ENCODE measurements around the gene INPP4B. TPM values are rescaled to one million over a fixed set of nuclear protein-coding genes. Genes with fewer than 3 reads are reported as not detected.

The INPP4B gene
- polyA plus RNA-seq, 1 of the 3 experiments (the other 2 are of a cell fraction) = 0.08 TPM

DNA sequence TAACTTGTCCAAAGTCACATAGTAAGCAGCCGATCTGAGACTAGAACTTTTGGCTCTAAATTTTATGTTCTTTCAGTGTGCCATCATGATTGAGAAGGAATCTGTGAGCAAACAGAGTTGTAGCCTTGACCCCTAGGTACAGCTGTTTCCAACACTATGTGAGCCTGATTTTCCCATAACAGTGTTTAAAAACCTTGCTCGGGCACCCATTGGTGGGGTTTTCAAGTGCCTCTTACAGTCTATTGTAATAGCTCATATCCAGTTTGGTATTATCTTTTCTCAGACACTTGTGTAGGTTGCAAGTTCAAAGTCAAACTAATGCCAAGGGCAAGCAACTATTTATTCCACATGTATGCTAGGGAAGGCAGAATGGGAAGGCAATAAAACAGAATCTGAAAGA, 467.9 kb downstream of the INPP4B start:
- POLR2A ChIA-PET = no interaction called here
- no peak overlapping the region for H3K9ac ChIP-seq

More for the DNA sequence above, 467.9 kb downstream of the INPP4B start:
- no peaks in the 10 kb centered on the region for H3K27me3 ChIP-seq (ENCODE audit: insufficient read depth)
- no peaks in the 10 kb centered on the region for H3K36me3 ChIP-seq (replicated peaks in 1 of 2; ENCODE audit: control insufficient read depth in 1 of 2, insufficient read depth in 2 of 2, low read length in 1 of 2)
- CTCF ChIA-PET = interaction anchor here (0.6 to 2.2 kb wide), 5 partner anchors 11 to 83 kb away, joined by 3 to 6 read pairs (median 3); no protein-coding TSS in a partner anchor
- H3K79me2 ChIP-seq (ENCODE audit: insufficient read depth) = no peaks in the 10 kb centered on the region
- H3K4me3 ChIP-seq (ENCODE audit: low read depth in 2 of 2, low read length in 1 of 2) = no peak overlapping the region
- no peaks in the 10 kb centered on the region for H4K20me1 ChIP-seq (ENCODE audit: insufficient read depth)
- WGBS (ENCODE audit: low lambda C conversion rate) = 97% methylated on average over 2 of the region's 2 CpGs
- H3F3A ChIP-seq (replicated peaks; ENCODE audit: insufficient read depth) = peaks cover 20% of the 10 kb centered on the region
- peak overlapping the region; percentile 82 to 87; a peak in 2 of 4 replicates for H3K27ac ChIP-seq (ENCODE audit: low read depth in 2 of 2, low read length in 1 of 2)
- H3K9me2 ChIP-seq = no peaks in the 10 kb centered on the region
- no peak overlapping the region for H2AFZ ChIP-seq (ENCODE audit: low read depth)
- H3K4me1 ChIP-seq (ENCODE audit: control insufficient read depth in 1 of 2, insufficient read depth in 2 of 2, low read depth in 1 of 2, low read length in 1 of 2) = peaks cover 2 to 15% of the 10 kb centered on the region in 2 experiments
- H3K9me3 ChIP-seq = no peaks in the 10 kb centered on the region
- DNase-seq = no peak
- no peak for TF ChIP-seq NFIC (IDR thresholded peaks at IDR 0.05; ENCODE audit: borderline replicate concordance)
- TF ChIP-seq EP300 (IDR thresholded peaks at IDR 0.05; ENCODE audit: borderline replicate concordance in 1 of 2, low read depth in 1 of 2, low read length in 1 of 2) = no peak
- no peak for TF ChIP-seq GABPA (IDR thresholded peaks at IDR 0.05; ENCODE audit: low read depth)
- no peak for TF ChIP-seq ELF1 (IDR thresholded peaks at IDR 0.05)
- no peak for TF ChIP-seq FOSL2 (IDR thresholded peaks at IDR 0.05; ENCODE audit: borderline replicate concordance, low read depth)
- TF ChIP-seq, protein P1, sequence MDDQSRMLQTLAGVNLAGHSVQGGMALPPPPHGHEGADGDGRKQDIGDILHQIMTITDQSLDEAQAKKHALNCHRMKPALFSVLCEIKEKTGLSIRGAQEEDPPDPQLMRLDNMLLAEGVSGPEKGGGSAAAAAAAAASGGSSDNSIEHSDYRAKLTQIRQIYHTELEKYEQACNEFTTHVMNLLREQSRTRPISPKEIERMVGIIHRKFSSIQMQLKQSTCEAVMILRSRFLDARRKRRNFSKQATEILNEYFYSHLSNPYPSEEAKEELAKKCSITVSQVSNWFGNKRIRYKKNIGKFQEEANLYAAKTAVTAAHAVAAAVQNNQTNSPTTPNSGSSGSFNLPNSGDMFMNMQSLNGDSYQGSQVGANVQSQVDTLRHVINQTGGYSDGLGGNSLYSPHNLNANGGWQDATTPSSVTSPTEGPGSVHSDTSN (IDR thresholded peaks at IDR 0.05) = no peak
- no peak for TF ChIP-seq EZH2phosphoT487 (IDR thresholded peaks at IDR 0.05; ENCODE audit: borderline replicate concordance, low read depth)
- TF ChIP-seq, protein P2, sequence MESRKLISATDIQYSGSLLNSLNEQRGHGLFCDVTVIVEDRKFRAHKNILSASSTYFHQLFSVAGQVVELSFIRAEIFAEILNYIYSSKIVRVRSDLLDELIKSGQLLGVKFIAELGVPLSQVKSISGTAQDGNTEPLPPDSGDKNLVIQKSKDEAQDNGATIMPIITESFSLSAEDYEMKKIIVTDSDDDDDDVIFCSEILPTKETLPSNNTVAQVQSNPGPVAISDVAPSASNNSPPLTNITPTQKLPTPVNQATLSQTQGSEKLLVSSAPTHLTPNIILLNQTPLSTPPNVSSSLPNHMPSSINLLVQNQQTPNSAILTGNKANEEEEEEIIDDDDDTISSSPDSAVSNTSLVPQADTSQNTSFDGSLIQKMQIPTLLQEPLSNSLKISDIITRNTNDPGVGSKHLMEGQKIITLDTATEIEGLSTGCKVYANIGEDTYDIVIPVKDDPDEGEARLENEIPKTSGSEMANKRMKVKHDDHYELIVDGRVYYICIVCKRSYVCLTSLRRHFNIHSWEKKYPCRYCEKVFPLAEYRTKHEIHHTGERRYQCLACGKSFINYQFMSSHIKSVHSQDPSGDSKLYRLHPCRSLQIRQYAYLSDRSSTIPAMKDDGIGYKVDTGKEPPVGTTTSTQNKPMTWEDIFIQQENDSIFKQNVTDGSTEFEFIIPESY (IDR thresholded peaks at IDR 0.05; ENCODE audit: borderline replicate concordance, low read depth) = no peak
- TF ChIP-seq FOXJ3 (CRISPR knock-in tag; IDR thresholded peaks at IDR 0.05) = no peak
- TF ChIP-seq, protein P3, sequence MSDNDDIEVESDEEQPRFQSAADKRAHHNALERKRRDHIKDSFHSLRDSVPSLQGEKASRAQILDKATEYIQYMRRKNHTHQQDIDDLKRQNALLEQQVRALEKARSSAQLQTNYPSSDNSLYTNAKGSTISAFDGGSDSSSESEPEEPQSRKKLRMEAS (IDR thresholded peaks at IDR 0.05; ENCODE audit: low read depth) = no peak
- TF ChIP-seq, protein P4, sequence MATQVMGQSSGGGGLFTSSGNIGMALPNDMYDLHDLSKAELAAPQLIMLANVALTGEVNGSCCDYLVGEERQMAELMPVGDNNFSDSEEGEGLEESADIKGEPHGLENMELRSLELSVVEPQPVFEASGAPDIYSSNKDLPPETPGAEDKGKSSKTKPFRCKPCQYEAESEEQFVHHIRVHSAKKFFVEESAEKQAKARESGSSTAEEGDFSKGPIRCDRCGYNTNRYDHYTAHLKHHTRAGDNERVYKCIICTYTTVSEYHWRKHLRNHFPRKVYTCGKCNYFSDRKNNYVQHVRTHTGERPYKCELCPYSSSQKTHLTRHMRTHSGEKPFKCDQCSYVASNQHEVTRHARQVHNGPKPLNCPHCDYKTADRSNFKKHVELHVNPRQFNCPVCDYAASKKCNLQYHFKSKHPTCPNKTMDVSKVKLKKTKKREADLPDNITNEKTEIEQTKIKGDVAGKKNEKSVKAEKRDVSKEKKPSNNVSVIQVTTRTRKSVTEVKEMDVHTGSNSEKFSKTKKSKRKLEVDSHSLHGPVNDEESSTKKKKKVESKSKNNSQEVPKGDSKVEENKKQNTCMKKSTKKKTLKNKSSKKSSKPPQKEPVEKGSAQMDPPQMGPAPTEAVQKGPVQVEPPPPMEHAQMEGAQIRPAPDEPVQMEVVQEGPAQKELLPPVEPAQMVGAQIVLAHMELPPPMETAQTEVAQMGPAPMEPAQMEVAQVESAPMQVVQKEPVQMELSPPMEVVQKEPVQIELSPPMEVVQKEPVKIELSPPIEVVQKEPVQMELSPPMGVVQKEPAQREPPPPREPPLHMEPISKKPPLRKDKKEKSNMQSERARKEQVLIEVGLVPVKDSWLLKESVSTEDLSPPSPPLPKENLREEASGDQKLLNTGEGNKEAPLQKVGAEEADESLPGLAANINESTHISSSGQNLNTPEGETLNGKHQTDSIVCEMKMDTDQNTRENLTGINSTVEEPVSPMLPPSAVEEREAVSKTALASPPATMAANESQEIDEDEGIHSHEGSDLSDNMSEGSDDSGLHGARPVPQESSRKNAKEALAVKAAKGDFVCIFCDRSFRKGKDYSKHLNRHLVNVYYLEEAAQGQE (IDR thresholded peaks at IDR 0.05; ENCODE audit: low read depth, low read length) = no peak
- no peak overlapping the region for H3K4me2 ChIP-seq
